GM13977 (cell line): ENCODE data around the gene ATF7.

Experiments
- DNase-seq: peaks from one replicate; pipeline ENCODE4 v3.0.0; 2012; ENCODE audit warnings: low spot score
- in situ Hi-C: fragments of 300-500 bp; cut with MboI; formaldehyde crosslinking; loops from one replicate; pipeline ENCODE4 v1.12.0; 2022; ENCODE audit warnings: low sequenced_read_pairs, low pct_unique_long_range_greater_than_20kb, mixed read lengths, inconsistent platforms; ENCODE audit not compliant: unreplicated experiment
- TF ChIP-seq, protein P1 (sequence below): IDR thresholded peaks from 2 replicates; pipeline ENCODE4 v1.5.1; 2012; ENCODE audit warnings: mild to moderate bottlenecking, control low read depth; ENCODE audit not compliant: insufficient read depth; ENCODE audit errors: extremely low read depth, missing control alignments

ATF7 gene

DNA sequence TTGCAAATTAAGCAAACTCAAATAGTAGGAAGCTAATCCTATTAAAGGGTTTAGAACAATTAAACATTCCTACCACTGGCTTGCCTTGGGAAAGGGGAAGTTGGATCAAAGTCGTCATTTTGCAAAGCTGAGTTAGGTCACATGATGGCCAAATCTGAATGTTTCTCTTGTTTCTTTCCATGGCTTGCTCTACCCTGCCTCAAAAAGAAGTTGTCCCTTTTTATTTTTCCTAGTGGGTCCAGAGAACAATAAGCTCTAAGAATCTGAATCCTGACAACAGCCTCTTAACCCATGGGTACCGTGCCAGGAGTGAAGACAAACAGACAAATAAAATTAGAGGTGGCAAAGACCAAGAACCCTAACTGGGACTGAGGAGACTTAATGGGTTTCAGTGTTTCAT, 92.7 kb downstream of the ATF7 start:
- DNase-seq, result no peak
- TF ChIP-seq, protein P1, sequence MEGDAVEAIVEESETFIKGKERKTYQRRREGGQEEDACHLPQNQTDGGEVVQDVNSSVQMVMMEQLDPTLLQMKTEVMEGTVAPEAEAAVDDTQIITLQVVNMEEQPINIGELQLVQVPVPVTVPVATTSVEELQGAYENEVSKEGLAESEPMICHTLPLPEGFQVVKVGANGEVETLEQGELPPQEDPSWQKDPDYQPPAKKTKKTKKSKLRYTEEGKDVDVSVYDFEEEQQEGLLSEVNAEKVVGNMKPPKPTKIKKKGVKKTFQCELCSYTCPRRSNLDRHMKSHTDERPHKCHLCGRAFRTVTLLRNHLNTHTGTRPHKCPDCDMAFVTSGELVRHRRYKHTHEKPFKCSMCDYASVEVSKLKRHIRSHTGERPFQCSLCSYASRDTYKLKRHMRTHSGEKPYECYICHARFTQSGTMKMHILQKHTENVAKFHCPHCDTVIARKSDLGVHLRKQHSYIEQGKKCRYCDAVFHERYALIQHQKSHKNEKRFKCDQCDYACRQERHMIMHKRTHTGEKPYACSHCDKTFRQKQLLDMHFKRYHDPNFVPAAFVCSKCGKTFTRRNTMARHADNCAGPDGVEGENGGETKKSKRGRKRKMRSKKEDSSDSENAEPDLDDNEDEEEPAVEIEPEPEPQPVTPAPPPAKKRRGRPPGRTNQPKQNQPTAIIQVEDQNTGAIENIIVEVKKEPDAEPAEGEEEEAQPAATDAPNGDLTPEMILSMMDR, result no peak
- in situ Hi-C loops, result no loop called here

- in situ Hi-C loops, result no loop called here
- TF ChIP-seq, protein P1, result no peak
- DNase-seq, result no peak
Observed at GRCh38 chr12:53532524-53533445, 93.4 kb downstream of the ATF7 start.

- TF ChIP-seq, protein P1, result no peak
- in situ Hi-C loops, result no loop called here
- no peak for DNase-seq
Observed at GRCh38 chr12:53532021-53532420, 94.2 kb downstream of the ATF7 start.

GRCh38 chr12:53530920-53531319, 95.3 kb downstream of the ATF7 start:
- in situ Hi-C loops, result no loop called here
- TF ChIP-seq, protein P1, result no peak
- no peak for DNase-seq

GRCh38 chr12:53530061-53530460, 96.1 kb downstream of the ATF7 start:
- TF ChIP-seq, protein P1, result no peak
- in situ Hi-C loops, result no loop called here
- DNase-seq, result no peak

- TF ChIP-seq, protein P1, result no peak
- no peak for DNase-seq
- in situ Hi-C loops, result no loop called here
Observed at GRCh38 chr12:53524476-53524875, 101.7 kb downstream of the ATF7 start.
